ENCODE results near the gene ATP5PO. TPM values are rescaled to one million over a fixed set of nuclear protein-coding genes. Genes with fewer than 3 reads are reported as not detected.

ATP5PO gene
- total RNA-seq, result 208 and 215 TPM in 2 replicates
- polyA plus RNA-seq, result 311 and 354 TPM in 2 replicates

- peak; percentile 99 for DNase-seq (ENCODE audit: low spot score)
- Histone ChIP-seq H3K36me3 (replicated peaks; ENCODE audit: insufficient read depth, low read depth) (no peaks in the 10 kb centered on the region), H3K9me2 (replicated peaks; ENCODE audit: insufficient read depth) (no peaks in the 10 kb centered on the region), H3K4me2 (peak within 1 kb of the TSS; percentile 93), H4K20me1 (ENCODE audit: insufficient read depth, poor library complexity, severe bottlenecking) (no peaks in the 10 kb centered on the region), H3K27me3 (no peaks in the 10 kb centered on the region), H2AFZ (peak within 1 kb of the TSS; percentile 84), H3K4me1 (ENCODE audit: insufficient read depth) (peaks cover 7% of the 10 kb centered on the region), H3K27ac (peak within 1 kb of the TSS; percentile 81), H3K4me3 (peak within 1 kb of the TSS; percentile 85), H3K79me2 (peaks cover 39% of the 10 kb centered on the region), H3K9me3 (ENCODE audit: low read depth) (no peaks in the 10 kb centered on the region)
- WGBS (ENCODE audit: low lambda C conversion rate, missing lambda C conversion rate), result 2% methylated on average over 45 of the region's 45 CpGs
- TF ChIP-seq EZH2phosphoT487 (IDR thresholded peaks at IDR 0.05; ENCODE audit: low read depth, severe bottlenecking, unreplicated experiment), result no peak
- no peak for TF ChIP-seq CTCF (IDR thresholded peaks at IDR 0.05; ENCODE audit: poor library complexity)
- TF ChIP-seq EZH2 (IDR thresholded peaks at IDR 0.05; ENCODE audit: borderline replicate concordance), result no peak
Measured at GRCh38 chr21:33915368-33916199, at the start of gene ATP5PO. ATP5PO (minus strand) TSS chr21:33915804; CDS start chr21:33915763, 41 bp downstream.

GRCh38 chr21:33964706-33965325 is 49.2 kb upstream of the ATP5PO start:
- DNase-seq (ENCODE audit: low spot score), result no peak
- H3K79me2 ChIP-seq, result no peaks in the 10 kb centered on the region
- no peak overlapping the region for H3K4me2 ChIP-seq
- no peaks in the 10 kb centered on the region for H3K9me2 ChIP-seq (replicated peaks; ENCODE audit: insufficient read depth)
- 82% methylated on average over 3 of the region's 3 CpGs for whole genome bisulfite sequencing (ENCODE audit: low lambda C conversion rate, missing lambda C conversion rate)
- H4K20me1 ChIP-seq (ENCODE audit: insufficient read depth, poor library complexity, severe bottlenecking), result no peaks in the 10 kb centered on the region
- H3K4me1 ChIP-seq (ENCODE audit: insufficient read depth), result peaks cover 19% of the 10 kb centered on the region
- no peak overlapping the region for H3K4me3 ChIP-seq
- H2AFZ ChIP-seq, result no peak overlapping the region
- no peaks in the 10 kb centered on the region for H3K27me3 ChIP-seq
- no peak overlapping the region for H3K27ac ChIP-seq
- H3K36me3 ChIP-seq (replicated peaks; ENCODE audit: insufficient read depth, low read depth), result no peaks in the 10 kb centered on the region
- no peaks in the 10 kb centered on the region for H3K9me3 ChIP-seq (ENCODE audit: low read depth)
- TF ChIP-seq EZH2phosphoT487 (IDR thresholded peaks at IDR 0.05; ENCODE audit: low read depth, severe bottlenecking, unreplicated experiment) (no peak), CTCF (IDR thresholded peaks at IDR 0.05; ENCODE audit: poor library complexity) (no peak), EZH2 (IDR thresholded peaks at IDR 0.05; ENCODE audit: borderline replicate concordance) (no peak)

GRCh38 chr21:33963848-33964555 is 48.4 kb upstream of the ATP5PO start:
- H3K4me3 ChIP-seq, result no peak overlapping the region
- H3K27me3 ChIP-seq, result no peaks in the 10 kb centered on the region
- no peaks in the 10 kb centered on the region for H3K9me2 ChIP-seq (replicated peaks; ENCODE audit: insufficient read depth)
- H2AFZ ChIP-seq, result no peak overlapping the region
- WGBS (ENCODE audit: low lambda C conversion rate, missing lambda C conversion rate), result 86% methylated on average over 5 of the region's 5 CpGs
- DNase-seq (ENCODE audit: low spot score), result no peak
- H3K79me2 ChIP-seq, result no peaks in the 10 kb centered on the region
- TF ChIP-seq EZH2phosphoT487 (IDR thresholded peaks at IDR 0.05; ENCODE audit: low read depth, severe bottlenecking, unreplicated experiment) (no peak), CTCF (IDR thresholded peaks at IDR 0.05; ENCODE audit: poor library complexity) (no peak), EZH2 (IDR thresholded peaks at IDR 0.05; ENCODE audit: borderline replicate concordance) (no peak)
- no peaks in the 10 kb centered on the region for H4K20me1 ChIP-seq (ENCODE audit: insufficient read depth, poor library complexity, severe bottlenecking)
- H3K36me3 ChIP-seq (replicated peaks; ENCODE audit: insufficient read depth, low read depth), result no peaks in the 10 kb centered on the region
- peaks cover 10% of the 10 kb centered on the region for H3K4me1 ChIP-seq (ENCODE audit: insufficient read depth)
- H3K9me3 ChIP-seq (ENCODE audit: low read depth), result no peaks in the 10 kb centered on the region
- H3K4me2 ChIP-seq, result no peak overlapping the region
- H3K27ac ChIP-seq, result no peak overlapping the region

Data from hepatocyte (in vitro differentiated cells).